Measurements from ENCODE around the gene KRTAP12-2.
"Not testable (repeated sequence)": the region's sequence is repeated elsewhere in the genome, so short reads cannot be mapped to it uniquely, and the experiment has no call there.

- TF ChIP-seq GABPA (IDR thresholded peaks at IDR 0.05; ENCODE audit: low read depth); ASH2L (IDR thresholded peaks at IDR 0.05; ENCODE audit: borderline replicate concordance, low read depth); CREB1 (IDR thresholded peaks at IDR 0.05; ENCODE audit: low read depth); TCF7 (IDR thresholded peaks at IDR 0.05; ENCODE audit: borderline replicate concordance); EP300 (IDR thresholded peaks at IDR 0.05; ENCODE audit: borderline replicate concordance in 1 of 2, control insufficient read depth in 1 of 2, low read depth in 2 of 2, low read length in 2 of 2); BHLHE40 (IDR thresholded peaks at IDR 0.05; ENCODE audit: borderline replicate concordance in 1 of 2, low read depth in 2 of 2, low read length in 1 of 2); ZBTB40 (IDR thresholded peaks at IDR 0.05; ENCODE audit: borderline replicate concordance): not testable (repeated sequence)
Measured at GRCh38 chr21:44627181-44627822, 39.4 kb downstream of the KRTAP12-2 start.
